H9 (cell line): ENCODE measurements around the gene TDRD9. TPM values are rescaled to one million over a fixed set of nuclear protein-coding genes. Genes with fewer than 3 reads are reported as not detected.

Experiments
- DNase-seq: peaks from one replicate; pipeline ENCODE4 v3.0.0-alpha.2; 2017
- H2AFZ ChIP-seq: one replicate; pipeline ENCODE4 v1.6.1; 2013; ENCODE audit warnings: mild to moderate bottlenecking, low read length, control low read depth, moderate library complexity
- H2AK5ac ChIP-seq: 2 replicates; pipeline ENCODE4 v1.6.1; 2013; ENCODE audit warnings: low read length, control low read depth, mixed read lengths; ENCODE audit not compliant: insufficient read length
- H2BK120ac ChIP-seq: one replicate; pipeline ENCODE4 v1.6.1; 2013; ENCODE audit warnings: low read depth, mild to moderate bottlenecking, low read length, control low read depth, inconsistent platforms; ENCODE audit not compliant: poor library complexity, severe bottlenecking
- H2BK12ac ChIP-seq: 2 replicates; pipeline ENCODE4 v1.6.1; 2013; ENCODE audit warnings: low read length, control low read depth, mixed read lengths, low read depth; ENCODE audit not compliant: insufficient read length
- H2BK15ac ChIP-seq: 2 replicates; pipeline ENCODE4 v1.6.1; 2013; ENCODE audit warnings: low read depth, low read length, control low read depth
- H2BK20ac ChIP-seq: one replicate; pipeline ENCODE4 v1.6.1; 2013; ENCODE audit warnings: low read depth, mild to moderate bottlenecking, low read length, control low read depth, inconsistent platforms; ENCODE audit not compliant: poor library complexity, severe bottlenecking
- H2BK5ac ChIP-seq: 2 replicates; pipeline ENCODE4 v1.6.1; 2013; ENCODE audit warnings: low read length, control low read depth, mixed read lengths; ENCODE audit not compliant: insufficient read length
- H3K14ac ChIP-seq: 2 replicates; pipeline ENCODE4 v1.6.1; 2013; ENCODE audit warnings: low read length, control low read depth; ENCODE audit not compliant: insufficient read depth
- H3K18ac ChIP-seq: 2 replicates; pipeline ENCODE4 v1.6.1; 2013; ENCODE audit warnings: low read depth, mild to moderate bottlenecking, mixed read lengths, low read length, control low read depth; ENCODE audit not compliant: insufficient read length
- H3K23ac ChIP-seq: 2 replicates; pipeline ENCODE4 v1.6.1; 2013; ENCODE audit warnings: low read length, control low read depth, mixed read lengths, low read depth; ENCODE audit not compliant: insufficient read length
- H3K23me2 ChIP-seq: 2 replicates; pipeline ENCODE4 v1.6.1; 2013; ENCODE audit warnings: low read depth, mild to moderate bottlenecking, mixed read lengths, low read length, control low read depth; ENCODE audit not compliant: insufficient read length, poor library complexity, severe bottlenecking
- H3K27ac ChIP-seq: 2 replicates; pipeline ENCODE4 v1.5.1; 2013; ENCODE audit warnings: low read length, control low read depth, mixed read lengths, low read depth; ENCODE audit not compliant: insufficient read length
- H3K27me3 ChIP-seq: 2 replicates; pipeline ENCODE4 v1.6.1; 2013; ENCODE audit warnings: low read length, control low read depth, inconsistent platforms; ENCODE audit not compliant: insufficient read depth
- H3K4ac ChIP-seq: 2 replicates; pipeline ENCODE4 v1.6.1; 2013; ENCODE audit warnings: low read depth, mild to moderate bottlenecking, control low read depth, inconsistent platforms, low read length, moderate library complexity
- H3K4me1 ChIP-seq: 2 replicates; pipeline ENCODE4 v1.6.1; 2013; ENCODE audit warnings: low read length, control low read depth, inconsistent platforms; ENCODE audit not compliant: insufficient read depth
- H3K4me2 ChIP-seq: 2 replicates; pipeline ENCODE4 v1.6.1; 2013; ENCODE audit warnings: low read length, control low read depth, mixed read lengths; ENCODE audit not compliant: insufficient read length, insufficient read depth
- H3K56ac ChIP-seq: 2 replicates; pipeline ENCODE4 v1.6.1; 2013; ENCODE audit warnings: low read depth, mild to moderate bottlenecking, mixed read lengths, low read length, control low read depth; ENCODE audit not compliant: insufficient read length
- H3K79me1 ChIP-seq: 2 replicates; pipeline ENCODE4 v1.6.1; 2013; ENCODE audit warnings: low read depth, mild to moderate bottlenecking, moderate library complexity, low read length, control low read depth, inconsistent platforms; ENCODE audit not compliant: insufficient read depth, poor library complexity, severe bottlenecking
- H3K79me2 ChIP-seq: 2 replicates; pipeline ENCODE4 v1.6.1; 2013; ENCODE audit warnings: low read length, control low read depth, inconsistent platforms; ENCODE audit not compliant: insufficient read depth
- H3K9ac ChIP-seq: 2 replicates; pipeline ENCODE4 v1.6.1; 2013; ENCODE audit warnings: low read length, control low read depth, mixed read lengths; ENCODE audit not compliant: insufficient read length; ENCODE audit errors: extremely low read depth
- H3K9me3 ChIP-seq: one replicate; pipeline ENCODE4 v1.6.1; 2013; ENCODE audit warnings: low read depth, low read length, inconsistent platforms; ENCODE audit not compliant: control insufficient read depth
- H3T11ph ChIP-seq: one replicate; pipeline ENCODE4 v1.6.1; 2013; ENCODE audit warnings: mild to moderate bottlenecking, low read length, control low read depth, inconsistent platforms
- H4K20me1 ChIP-seq: one replicate; pipeline ENCODE4 v1.6.1; 2013; ENCODE audit not compliant: control insufficient read depth, insufficient read length, insufficient read depth
- H4K5ac ChIP-seq: 2 replicates; pipeline ENCODE4 v1.6.1; 2013; ENCODE audit warnings: low read depth, mild to moderate bottlenecking, mixed read lengths, low read length, control low read depth; ENCODE audit not compliant: insufficient read length
- H4K8ac ChIP-seq: replicated peaks from 2 replicates; pipeline ENCODE4 v1.6.1; 2013; ENCODE audit warnings: low read length, control low read depth, mixed read lengths, low read depth; ENCODE audit not compliant: insufficient read length
- H4K91ac ChIP-seq: 2 replicates; pipeline ENCODE4 v1.6.1; 2013; ENCODE audit warnings: low read depth, mild to moderate bottlenecking, moderate library complexity, mixed read lengths, low read length, control low read depth; ENCODE audit not compliant: insufficient read length
- H3K27ac Mint-ChIP-seq, 3 experiments: 2 replicates in 2 of 3; 3 replicates in 1 of 3; pipeline ENCODE4 v1.8.0; 2020 to 2021; ENCODE audit warnings: mixed read lengths in 3 of 3, mild to moderate bottlenecking in 1 of 3, moderate library complexity in 1 of 3
- H3K27me3 Mint-ChIP-seq: 2 replicates; pipeline ENCODE4 v1.8.0; 2021; ENCODE audit warnings: low read depth, mild to moderate bottlenecking, moderate library complexity, mixed read lengths
- H3K36me3 Mint-ChIP-seq, 3 experiments: 2 replicates in 2 of 3; 3 replicates in 1 of 3; pipeline ENCODE4 v1.8.0; 2020 to 2021; ENCODE audit warnings: low read depth in 3 of 3, mixed read lengths in 3 of 3; ENCODE audit not compliant: insufficient read depth in 1 of 3
- H3K4me1 Mint-ChIP-seq, 2 experiments: 2 replicates each; pipeline ENCODE4 v1.8.0; 2020; ENCODE audit warnings: mixed read lengths in 2 of 2
- H3K4me3 Mint-ChIP-seq, 2 experiments: 2 replicates in 1 of 2; 3 replicates in 1 of 2; pipeline ENCODE4 v1.8.0; 2020 to 2021; ENCODE audit warnings: mild to moderate bottlenecking in 2 of 2, mixed read lengths in 2 of 2, moderate library complexity in 1 of 2
- H3K9me3 Mint-ChIP-seq, 2 experiments: 2 replicates in 1 of 2; 3 replicates in 1 of 2; pipeline ENCODE4 v1.8.0; 2020; ENCODE audit warnings: mild to moderate bottlenecking in 2 of 2, mixed read lengths in 2 of 2, moderate library complexity in 1 of 2
- CTCF ChIP-seq: fragments of 200-600 bp; sonication (generic); conservative IDR thresholded peaks from 3 replicates; pipeline ENCODE4 v1.8.0; 2021; ENCODE audit warnings: antibody characterized with exemption, mild to moderate bottlenecking
- WGBS: extraction: QIAGEN DNeasy Blood & Tissue Kit; methylation state at CpG from one replicate; pipeline ENCODE4 v1.1.7; 2013; ENCODE audit warnings: missing lambda C conversion rate, low lambda C conversion rate, mixed read lengths; ENCODE audit not compliant: insufficient read length; ENCODE audit errors: extremely low coverage; 5-methylcytosine and 5-hydroxymethylcytosine counted together
- total RNA-seq: library from RNA; stranded (reverse); gene quantifications from 2 replicates; pipeline ENCODE4 v1.2.1, GENCODE V29; 2021

Gene TDRD9
- total RNA-seq, 1 experiment from 2014 or later = not detected

- no peaks in the 10 kb centered on the region for H3K79me1 ChIP-seq
Measured at GRCh38 chr14:104091927-104092771, 163.9 kb downstream of the TDRD9 start.

More at GRCh38 chr14:104091927-104092771, 163.9 kb downstream of the TDRD9 start:
- H3K4me1 ChIP-seq = no peaks in the 10 kb centered on the region
- peaks cover 12% of the 10 kb centered on the region for H3K27me3 Mint-ChIP-seq
- no peak overlapping the region for H2BK120ac ChIP-seq
- H4K8ac ChIP-seq = no peak overlapping the region
- H3K27ac ChIP-seq = no peak overlapping the region
- DNase-seq = no peak
- no peak overlapping the region for H2BK5ac ChIP-seq
- no peak overlapping the region for H3K23ac ChIP-seq
- H2AK5ac ChIP-seq = no peak overlapping the region
- H3T11ph ChIP-seq = no peak overlapping the region
- no peaks in the 10 kb centered on the region for H3K27me3 ChIP-seq
- H3K27ac Mint-ChIP-seq = no peak overlapping the region; a peak in 1 of 7 replicates
- no peaks in the 10 kb centered on the region for H4K20me1 ChIP-seq
- no peaks in the 10 kb centered on the region; a peak in 2 of 5 replicates for H3K9me3 Mint-ChIP-seq
- no peak overlapping the region for H4K91ac ChIP-seq
- H2BK12ac ChIP-seq = no peak overlapping the region
- H3K36me3 Mint-ChIP-seq = no peaks in the 10 kb centered on the region
- H3K56ac ChIP-seq = no peak overlapping the region
- no peak overlapping the region for H4K5ac ChIP-seq
- no peak overlapping the region for H3K9ac ChIP-seq
- H2BK20ac ChIP-seq = no peak overlapping the region
- no peaks in the 10 kb centered on the region for H3K79me2 ChIP-seq
- H3K4me2 ChIP-seq = no peak overlapping the region
- TF ChIP-seq CTCF = no peak
- H3K14ac ChIP-seq = no peak overlapping the region
- H3K4me1 Mint-ChIP-seq = peaks cover 6 to 8% of the 10 kb centered on the region in 2 experiments
- H3K9me3 ChIP-seq = no peaks in the 10 kb centered on the region
- H3K4ac ChIP-seq = no peak overlapping the region
- H2BK15ac ChIP-seq = no peak overlapping the region
- H3K18ac ChIP-seq = no peak overlapping the region
- WGBS = no CpG with 5 or more reads among the region's 23 CpGs
- no peaks in the 10 kb centered on the region for H3K23me2 ChIP-seq
- H2AFZ ChIP-seq = no peak overlapping the region
- H3K4me3 Mint-ChIP-seq = no peak overlapping the region
